ENCODE results near the gene MYO1B. TPM values are rescaled to one million over a fixed set of nuclear protein-coding genes. Genes with fewer than 3 reads are reported as not detected.
A peak's percentile ranks its signal among the peaks of the same experiment; 100 is the strongest.

The MYO1B gene
- total and polyA plus RNA-seq, 2 experiments from 2014 or later, result 26.4 to 70.6 TPM

- Histone ChIP-seq H3K27ac (ENCODE audit: low read depth) (no peak overlapping the region), H3K9me2 (ENCODE audit: insufficient read depth) (no peaks in the 10 kb centered on the region), H3K4me2 (no peak overlapping the region), H3K4me1 (ENCODE audit: insufficient read depth) (peaks cover 44% of the 10 kb centered on the region), H3K4me3 (no peak overlapping the region), H3K36me3 (ENCODE audit: insufficient read depth) (no peaks in the 10 kb centered on the region), H3F3A (replicated peaks; ENCODE audit: low read depth) (no peaks in the 10 kb centered on the region), H2AFZ (no peak overlapping the region), H3K79me2 (replicated peaks; ENCODE audit: insufficient read depth) (peaks cover 91% of the 10 kb centered on the region), H3K27me3 (ENCODE audit: insufficient read depth) (no peaks in the 10 kb centered on the region), H4K20me1 (replicated peaks; ENCODE audit: insufficient read depth) (peaks cover 12% of the 10 kb centered on the region)
- Mint-ChIP-seq H3K4me1 (peaks cover 47% of the 10 kb centered on the region), H3K27ac (peak overlapping the region; percentile 31), H3K9me3 (no peaks in the 10 kb centered on the region), H3K27me3 (ENCODE audit: insufficient read depth, low read depth, poor library complexity) (no peaks in the 10 kb centered on the region), H3K36me3 (ENCODE audit: low read depth) (no peaks in the 10 kb centered on the region), H3K4me3 (no peak overlapping the region)
- DNase-seq (ENCODE audit: low spot score) (no peak), ATAC-seq (no peak)
- TF ChIP-seq ZNF114 (CRISPR knock-in tag; IDR thresholded peaks at IDR 0.05) (no peak), CTCF (conservative IDR thresholded peaks at IDR 0.05; ENCODE audit: low read depth in 2 of 2) (no peak), ETS1 (IDR thresholded peaks at IDR 0.05) (no peak), CREB1 (CRISPR knock-in tag; IDR thresholded peaks at IDR 0.05; ENCODE audit: low read depth) (no peak), STAT1 (IDR thresholded peaks at IDR 0.05; ENCODE audit: unreplicated experiment) (no peak), EZH2 (IDR thresholded peaks at IDR 0.05; ENCODE audit: low read depth, unreplicated experiment) (no peak), POLR2AphosphoS5 (IDR thresholded peaks at IDR 0.05; ENCODE audit: low read depth) (no peak), EZH2phosphoT487 (IDR thresholded peaks at IDR 0.05; ENCODE audit: unreplicated experiment) (no peak), ZNF462 (CRISPR knock-in tag; IDR thresholded peaks at IDR 0.05) (no peak), REST (IDR thresholded peaks at IDR 0.05; ENCODE audit: unreplicated experiment) (no peak), JUNB (IDR thresholded peaks at IDR 0.05; ENCODE audit: unreplicated experiment) (no peak)
These were observed 71.2 kb downstream of the MYO1B start for GRCh38 chr2:191316246-191316994.
